NCI-H146 treated with DMSO at 0.1 percent for 48 hours (cell line): ENCODE data around the gene RANBP1.

ENCODE experiments used
- DNase-seq: peaks from one replicate; lab custom pipeline; 2025; ENCODE audit not compliant: unreplicated experiment; lab: John Stamatoyannopoulos, UW

RANBP1 gene

DNA sequence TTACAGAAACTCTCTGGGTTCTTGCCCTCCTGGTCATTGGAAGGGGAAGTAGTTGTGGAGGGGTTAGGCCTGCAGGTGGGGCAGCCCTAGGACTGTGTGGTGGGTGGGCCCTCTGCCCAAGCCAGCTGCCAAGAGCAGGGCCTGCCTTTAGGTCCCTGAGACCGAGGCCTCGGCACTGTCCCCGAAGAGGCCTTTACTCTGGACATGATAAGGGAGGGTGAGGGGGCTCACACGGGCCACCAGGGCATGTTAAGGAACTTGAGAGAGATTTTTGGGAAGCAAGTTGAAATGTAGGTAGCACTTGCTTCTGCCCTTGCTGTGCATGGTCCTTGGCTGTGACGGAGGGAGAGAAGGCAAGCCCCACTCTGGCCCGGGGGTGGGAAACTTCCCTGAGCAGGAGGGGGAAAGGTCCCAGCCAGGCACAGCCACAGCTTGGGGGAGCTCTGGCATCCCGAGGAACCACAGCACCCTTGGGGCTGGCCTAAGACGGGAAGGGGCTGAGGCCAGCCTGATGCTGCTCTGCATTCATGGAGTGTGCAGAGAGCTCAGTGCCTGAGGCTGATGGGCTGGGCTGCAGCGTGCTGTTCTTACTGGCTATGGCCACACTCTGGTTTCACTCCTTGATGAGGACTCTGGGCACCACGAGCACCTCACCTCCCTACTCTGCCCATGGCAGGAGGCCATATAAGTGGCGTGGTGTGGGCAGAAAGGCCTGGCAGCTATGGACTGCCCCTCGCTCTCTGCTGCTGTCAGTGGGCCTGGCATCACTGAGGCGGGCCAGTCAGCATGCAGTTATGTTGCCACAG, 7.8 kb upstream of the RANBP1 start:
- DNase-seq, result no peak

DNA sequence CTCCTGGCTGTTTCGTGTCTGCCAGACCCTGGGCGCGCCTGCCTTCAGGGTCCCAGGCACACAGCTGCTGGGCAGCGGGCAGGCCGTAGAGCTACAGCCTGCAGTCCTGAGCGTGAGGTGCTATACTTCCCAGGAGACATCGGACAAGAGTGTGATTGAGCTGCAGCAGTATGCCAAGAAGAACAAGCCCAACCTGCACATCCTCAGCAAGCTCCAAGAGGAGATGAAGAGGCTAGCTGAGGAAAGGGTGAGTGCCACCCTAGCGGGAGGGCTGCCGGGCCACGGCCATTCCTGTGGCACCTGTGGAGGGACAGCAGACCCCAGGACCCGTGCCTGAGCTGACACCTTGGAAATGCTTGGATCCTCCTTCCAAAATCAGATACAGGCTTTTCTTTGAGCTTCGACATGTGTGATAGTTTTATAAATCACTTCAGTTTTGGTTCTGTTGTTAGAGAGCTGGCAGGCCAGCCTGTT, 7.1 kb upstream of the RANBP1 start:
- DNase-seq, result no peak

DNA sequence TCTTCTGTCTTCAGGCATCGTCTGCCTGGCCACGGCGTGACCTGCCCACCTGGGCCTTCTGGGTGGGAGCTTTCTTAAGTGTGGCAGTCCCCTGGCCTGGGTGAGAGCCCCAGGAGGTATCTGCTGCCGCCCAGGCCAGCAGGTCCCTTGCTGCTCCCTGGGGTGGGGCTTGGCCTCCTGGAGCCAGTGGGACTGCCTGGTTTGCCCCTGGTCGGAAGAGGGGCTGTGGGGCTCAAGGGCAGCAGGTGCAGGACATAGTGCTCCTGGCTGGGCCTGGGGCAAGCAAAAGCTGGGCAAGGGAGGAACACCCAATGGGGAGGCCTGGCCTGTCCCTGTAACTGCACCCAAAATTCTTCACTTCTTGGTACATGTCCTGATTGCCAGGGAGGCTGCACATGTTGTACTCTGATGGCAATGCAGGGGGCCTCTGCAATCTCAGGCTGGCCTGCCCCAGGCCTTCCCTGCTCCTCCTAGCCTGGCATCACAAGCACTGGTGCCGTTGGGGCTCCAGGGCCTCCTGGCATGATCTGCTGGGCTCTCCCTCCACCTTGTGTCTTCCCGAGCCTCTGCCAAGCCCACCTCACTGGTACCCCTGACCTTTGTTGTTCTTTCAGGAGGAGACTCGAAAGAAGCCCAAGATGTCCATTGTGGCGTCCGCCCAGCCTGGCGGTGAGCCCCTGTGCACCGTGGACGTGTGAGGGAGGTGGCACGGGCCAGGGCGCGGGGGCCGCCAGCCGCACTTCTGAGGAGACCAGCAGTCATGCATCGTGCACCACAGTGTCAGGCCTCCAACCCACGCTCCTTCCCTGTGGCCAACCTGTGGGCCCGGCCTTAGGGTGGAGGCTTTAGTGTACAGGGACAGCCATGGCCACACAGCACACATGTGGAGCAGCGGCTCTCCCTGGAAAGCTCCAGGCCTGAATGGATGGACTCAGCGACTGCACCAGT, 6.2 kb upstream of the RANBP1 start:
- DNase-seq, result no peak

DNA sequence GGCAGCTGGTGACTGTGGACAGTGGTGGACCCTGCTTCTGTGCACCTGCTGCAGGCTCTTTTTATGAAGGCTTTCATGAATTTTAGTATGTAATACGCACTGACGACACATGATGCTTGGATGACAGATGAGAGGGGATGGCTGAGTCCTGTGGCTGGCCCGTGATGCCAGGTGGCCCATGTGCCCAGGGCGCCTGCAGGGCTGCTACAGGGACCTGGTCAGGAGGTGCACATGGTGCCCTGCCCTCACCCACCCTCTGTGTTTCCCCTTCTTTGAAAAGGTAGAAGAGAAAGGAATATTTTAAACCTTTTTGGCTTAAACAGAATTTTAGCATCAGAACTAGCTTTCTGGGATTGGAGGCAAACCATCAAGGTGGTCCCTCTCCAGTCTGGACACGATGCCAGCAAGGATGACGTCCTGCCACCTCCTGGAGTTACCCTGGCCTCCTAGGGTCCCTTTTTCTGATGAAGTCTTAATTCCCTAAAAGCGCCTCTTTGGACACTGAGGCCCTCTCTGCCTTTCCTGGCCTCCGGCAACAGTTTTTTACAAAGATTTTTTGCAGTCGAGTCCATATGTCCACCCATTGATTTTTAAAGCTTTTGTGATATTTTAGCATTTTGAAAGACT, 5.4 kb upstream of the RANBP1 start:
- no peak for DNase-seq

DNA sequence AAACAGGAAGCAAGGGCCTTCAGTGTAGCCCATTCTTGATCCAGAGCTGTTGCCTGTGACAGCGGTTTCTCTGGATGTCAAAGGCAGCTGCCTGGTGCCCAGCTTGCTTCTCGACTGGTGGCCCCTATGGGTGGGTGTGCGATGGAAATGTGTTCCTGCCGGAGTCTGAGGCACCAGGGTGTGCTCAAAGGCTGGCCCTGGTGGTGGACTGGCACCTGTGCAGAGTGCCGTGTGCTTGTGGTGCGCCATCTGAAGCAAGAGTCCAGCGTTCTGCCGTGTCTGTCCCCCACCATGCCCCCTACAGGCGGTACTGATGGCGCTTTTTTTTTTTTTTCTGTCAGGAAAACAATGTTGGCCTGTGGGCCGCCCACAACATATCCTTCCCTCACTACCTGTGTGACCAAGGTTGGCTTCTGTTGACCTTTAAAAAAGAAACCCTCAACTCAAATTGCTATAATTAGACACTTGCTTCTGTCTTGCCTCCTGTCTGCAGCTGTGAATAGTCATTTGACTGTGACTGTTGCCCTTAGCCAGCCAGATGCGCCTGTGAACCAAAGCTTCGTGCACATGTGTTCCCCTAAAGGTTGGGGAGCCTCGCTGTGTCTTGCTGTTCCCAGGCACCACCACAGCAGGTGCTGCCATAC, 4.7 kb upstream of the RANBP1 start:
- DNase-seq, result no peak

DNA sequence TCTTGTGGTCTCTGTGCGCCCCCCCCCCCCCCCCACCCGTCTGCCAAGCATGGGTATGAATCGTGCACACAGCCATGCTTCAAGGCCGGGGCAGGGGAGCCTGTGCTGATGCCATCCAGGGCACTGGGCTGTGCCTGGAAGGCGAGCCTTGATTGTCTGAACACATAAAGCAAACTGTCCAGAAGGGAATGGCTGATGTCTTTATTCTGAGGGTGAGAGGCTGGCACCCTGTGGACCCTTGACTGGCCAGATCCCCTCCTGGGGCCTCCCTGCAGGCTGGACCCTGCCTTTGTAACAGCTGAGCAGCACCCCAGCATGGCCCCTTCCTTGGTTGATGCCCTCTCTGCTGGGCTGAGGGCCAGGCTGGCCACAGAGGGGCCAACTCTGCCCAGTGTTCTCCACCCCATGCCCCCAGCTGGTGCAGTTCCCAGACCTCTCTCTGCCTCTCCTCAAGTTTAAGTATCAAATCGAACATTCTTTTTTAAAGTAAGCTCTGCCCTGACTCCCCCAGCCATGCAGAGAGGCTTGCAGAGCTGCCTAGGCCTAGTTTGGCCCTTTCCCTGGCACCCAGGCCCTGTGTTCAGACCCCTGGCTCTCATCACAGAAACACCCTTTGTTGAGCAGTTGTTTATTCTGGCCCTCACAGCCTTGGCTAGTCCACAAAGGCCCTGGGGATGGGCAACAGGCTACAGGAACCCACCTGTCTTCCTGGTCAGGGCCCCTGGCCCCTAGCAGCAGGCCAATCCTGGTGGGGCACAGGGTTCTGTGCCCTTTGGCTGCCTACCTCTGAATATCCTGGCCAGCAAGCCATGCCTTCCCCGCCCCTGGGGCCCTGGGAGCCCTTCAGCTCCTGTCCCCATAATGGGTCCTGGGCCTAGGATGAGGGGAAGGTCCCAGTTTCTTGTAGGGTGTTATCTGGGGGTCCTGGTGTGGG, 3.9 kb upstream of the RANBP1 start:
- no peak for DNase-seq

DNA sequence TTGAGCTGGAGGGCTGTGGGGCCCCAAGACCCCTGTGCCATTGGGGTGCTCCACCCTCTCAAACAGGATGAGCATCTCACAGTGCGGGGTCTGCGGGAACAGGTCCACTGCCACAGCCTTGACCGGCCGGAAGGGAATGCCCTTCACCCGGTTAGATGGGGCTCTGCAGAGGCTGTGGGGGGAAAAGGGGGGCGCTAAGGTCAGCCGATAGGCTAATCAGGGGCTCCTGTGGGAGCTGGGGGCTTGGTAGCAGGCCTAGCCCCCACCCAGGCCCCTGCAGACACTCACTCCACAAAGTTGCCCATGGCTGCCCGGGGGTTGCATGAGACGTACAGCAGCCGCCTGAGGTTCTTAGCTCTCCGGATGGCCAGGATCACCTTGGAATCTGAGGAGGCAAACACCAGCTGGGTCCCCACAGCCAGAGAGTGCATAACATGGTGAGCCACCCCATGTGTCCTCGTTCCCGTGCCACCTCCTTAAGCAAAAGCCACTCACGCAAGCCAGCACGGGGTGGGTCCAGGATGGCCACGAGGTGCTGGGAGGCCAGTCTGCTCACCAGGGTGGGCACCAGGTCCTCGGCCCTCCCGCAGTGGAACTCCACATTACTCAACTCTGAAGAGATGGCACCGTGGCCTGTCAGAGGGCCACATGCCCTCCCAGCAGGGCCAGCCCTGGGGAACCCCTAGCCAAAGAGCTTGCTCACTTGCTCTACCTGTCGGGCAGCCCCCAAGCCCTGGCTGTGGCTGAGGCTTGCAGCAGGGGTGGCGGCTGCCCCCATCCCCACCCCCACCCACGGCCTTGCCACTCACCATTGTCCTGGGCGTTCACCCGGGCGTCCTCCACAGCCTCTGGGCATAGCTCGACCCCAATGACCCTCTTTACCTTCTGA, 3.0 kb upstream of the RANBP1 start:
- no peak for DNase-seq

- DNase-seq, result no peak
Observed at GRCh38 chr22:20113551-20114310, 2.2 kb upstream of the RANBP1 start.

DNA sequence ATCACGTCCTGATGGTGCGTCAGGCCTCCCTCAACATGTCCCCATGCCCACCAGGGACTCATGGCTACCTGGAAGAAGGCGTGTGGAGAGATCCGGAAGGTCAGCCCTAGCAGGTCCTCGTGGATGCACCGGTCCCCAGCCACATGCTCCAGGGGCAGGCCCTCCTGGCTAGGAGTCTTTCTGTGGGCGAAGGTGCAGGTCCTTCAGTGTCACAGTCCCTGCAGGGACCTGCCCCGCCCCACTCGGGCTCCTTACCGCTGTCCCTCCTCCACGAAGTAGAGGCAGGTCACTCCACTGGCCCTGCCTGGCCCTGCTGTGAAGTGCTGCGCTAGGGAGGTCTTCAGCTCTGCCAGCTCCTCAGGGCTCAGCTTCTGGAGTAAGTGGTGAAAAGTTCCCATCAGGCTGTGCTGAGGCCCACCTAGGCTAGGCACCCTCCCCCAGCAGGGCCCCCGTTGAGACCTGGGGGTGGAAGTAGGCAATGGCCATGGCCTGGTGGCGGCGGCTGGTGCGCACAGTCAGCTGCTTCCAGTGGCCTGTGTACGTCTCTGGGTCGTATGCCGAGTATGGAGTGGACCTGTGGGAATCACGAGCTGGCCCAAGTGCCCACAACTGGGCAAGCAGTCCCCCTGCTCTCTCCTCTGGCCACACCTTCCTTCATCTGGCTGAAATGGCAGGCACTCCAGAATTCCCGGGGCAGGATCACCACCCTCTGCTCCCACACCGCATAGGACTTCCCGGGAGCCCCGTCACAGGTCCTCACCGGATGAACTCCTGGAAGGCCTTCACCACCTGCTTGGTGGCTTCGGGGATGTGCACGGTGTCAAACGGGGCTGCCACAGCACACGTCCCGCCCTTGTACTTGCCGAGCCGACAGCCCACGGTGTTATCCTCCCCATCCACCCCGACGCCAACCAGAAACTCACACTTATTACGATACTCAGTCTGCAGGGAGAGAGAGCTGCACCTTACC, 1.1 kb upstream of the RANBP1 start:
- no peak for DNase-seq

- DNase-seq, result no peak
Observed at GRCh38 chr22:20116376-20116950, 559 bp downstream of the RANBP1 start.

- DNase-seq, result peak; percentile 77
Observed at GRCh38 chr22:20116951-20117632, 1.2 kb downstream of the RANBP1 start, which contains the start of gene TRMT2A. Gene TRMT2A, minus strand, starts transcription at chr22:20117226. Its CDS starts 320 bp downstream, at chr22:20116906.

DNA sequence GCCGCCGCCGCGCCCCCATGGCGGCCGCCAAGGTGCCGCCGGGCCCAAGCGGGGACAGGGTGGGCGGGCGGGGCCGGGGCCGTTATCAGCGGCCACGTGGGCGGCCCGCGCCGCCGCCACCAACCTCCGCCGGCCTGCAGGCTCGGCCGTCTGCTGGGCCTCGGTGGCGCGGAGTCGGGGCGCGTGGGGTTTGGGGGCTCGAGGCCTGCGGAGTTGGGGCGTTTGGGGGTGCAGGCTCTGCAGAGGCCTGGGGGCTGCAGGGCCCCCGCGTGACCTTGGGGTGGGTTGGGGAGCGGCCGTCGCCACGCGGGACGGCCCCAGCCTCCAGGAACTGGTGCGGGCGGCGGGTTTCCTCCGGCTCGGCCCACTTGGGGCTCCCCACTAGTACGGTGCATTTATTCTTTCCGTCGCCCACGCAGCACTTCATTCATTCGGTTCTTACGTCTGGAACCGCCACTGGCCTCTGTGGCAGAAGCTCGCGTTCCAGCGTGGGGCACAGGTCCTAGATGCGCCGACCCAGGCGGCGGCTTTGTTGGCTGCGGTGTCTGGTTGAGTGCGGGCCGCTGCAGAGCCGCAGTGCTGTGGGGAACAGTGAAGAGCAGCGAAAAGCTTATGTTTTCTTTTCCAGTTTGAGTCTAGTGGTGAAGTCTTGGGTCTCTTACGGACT, 1.9 kb downstream of the RANBP1 start:
- no peak for DNase-seq

DNA sequence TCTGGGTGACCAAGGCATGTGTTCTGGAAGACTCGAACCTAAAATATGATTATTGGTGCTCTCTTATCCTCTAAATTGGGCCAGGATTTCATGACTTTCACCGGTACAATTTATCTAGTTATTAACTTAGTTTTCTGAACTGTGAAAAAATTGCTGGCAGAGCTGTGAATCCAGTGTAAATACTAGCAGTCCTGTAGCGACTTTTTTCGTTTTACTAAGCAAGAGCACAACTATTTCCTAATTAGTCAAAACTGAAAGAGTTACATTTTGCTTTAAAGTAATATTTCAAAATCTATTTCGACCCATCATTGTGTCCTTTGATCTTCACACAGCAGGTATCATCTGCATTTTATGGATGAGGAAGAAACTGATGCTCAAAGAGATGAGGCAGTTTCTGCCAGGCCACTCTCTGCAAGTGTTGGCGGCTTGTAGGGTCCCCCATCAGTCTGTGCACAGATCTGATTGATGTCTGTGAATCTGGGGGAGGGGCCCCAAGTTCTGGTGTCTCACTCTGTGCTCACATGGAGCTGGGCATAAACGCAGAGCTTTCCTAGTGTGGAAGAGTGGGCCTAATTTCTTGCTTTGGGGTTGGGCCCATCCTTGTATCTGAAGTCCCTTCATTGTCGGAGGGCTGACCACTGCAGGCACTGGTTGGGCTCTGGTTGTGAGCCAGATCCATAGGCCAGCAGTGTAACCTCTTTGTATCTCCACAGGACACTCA, 2.6 kb downstream of the RANBP1 start:
- DNase-seq, result no peak

DNA sequence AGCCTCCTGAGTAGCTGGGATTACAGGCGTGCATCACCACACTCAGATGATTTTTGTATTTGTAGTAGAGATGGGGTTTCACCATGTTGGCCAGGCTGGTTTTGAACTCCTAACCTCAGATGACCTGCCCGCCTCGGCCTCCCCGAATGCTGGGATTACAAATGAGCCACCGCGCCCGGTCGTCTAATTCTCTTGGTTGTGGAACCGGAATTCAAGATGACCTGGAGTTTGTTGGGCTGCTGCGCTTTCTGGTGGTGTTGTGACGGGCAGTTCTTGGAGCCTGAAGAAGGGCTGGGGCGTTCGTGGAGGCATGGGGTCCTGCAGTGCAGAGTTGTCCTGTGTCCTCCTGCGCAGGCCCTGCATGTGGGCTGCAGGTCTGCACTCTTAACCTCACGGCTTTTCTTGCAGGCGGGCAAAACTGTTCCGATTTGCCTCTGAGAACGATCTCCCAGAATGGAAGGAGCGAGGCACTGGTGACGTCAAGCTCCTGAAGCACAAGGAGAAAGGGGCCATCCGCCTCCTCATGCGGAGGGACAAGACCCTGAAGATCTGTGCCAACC, 6.0 kb downstream of the RANBP1 start:
- no peak for DNase-seq
